Psoas muscle (tissue), 8 donors: Measurements from ENCODE around the gene ZNF444. TPM values are rescaled to one million over a fixed set of nuclear protein-coding genes. Genes with fewer than 3 reads are reported as not detected.

Source experiments
- ATAC-seq, 4 donors: fragments of 200-7000 bp; cut with Tn5 transposase; one replicate each; pipeline ENCODE4 v1.9.1; 2020; ENCODE audit warnings: moderate library complexity in 3 of 4, mild to moderate bottlenecking in 2 of 4
- DNase-seq, 2 donors: peaks; one replicate each; pipeline ENCODE4 v3.0.0-alpha.2; 2020
- H3K27ac ChIP-seq: fragments of 200-600 bp; one replicate; pipeline ENCODE4 v1.8.0; 2022
- H3K27me3 ChIP-seq, 3 donors: fragments of 200-600 bp in 1 of 3; one replicate each; pipeline versions ENCODE4 v1.6.1 to v1.8.0; 2013 to 2022; ENCODE audit warnings: low read length in 2 of 3, mild to moderate bottlenecking in 2 of 3, moderate library complexity in 1 of 3; ENCODE audit not compliant: insufficient read depth in 3 of 3
- H3K36me3 ChIP-seq, 2 donors: fragments of 200-600 bp in 1 of 2; one replicate each; pipeline versions ENCODE4 v1.6.1 to v1.8.0; 2013 to 2022; ENCODE audit warnings: low read depth in 1 of 2, mild to moderate bottlenecking in 1 of 2, moderate library complexity in 1 of 2; ENCODE audit not compliant: insufficient read depth in 1 of 2
- H3K4me1 ChIP-seq: fragments of 200-600 bp; one replicate; pipeline ENCODE4 v1.8.0; 2022
- H3K4me3 ChIP-seq: fragments of 200-600 bp; one replicate; pipeline ENCODE4 v1.8.0; 2022; ENCODE audit warnings: mild to moderate bottlenecking
- H3K9me3 ChIP-seq: fragments of 200-600 bp; one replicate; pipeline ENCODE4 v1.8.0; 2022
- CTCF ChIP-seq: fragments of 200-600 bp; IDR thresholded peaks from one replicate; pipeline ENCODE4 v1.8.0; 2022; ENCODE audit warnings: antibody characterized with exemption
- WGBS, 3 donors: extraction: QIAGEN DNeasy Blood & Tissue Kit; methylation state at CpG; one replicate each; pipeline versions ENCODE4 v1.1.6 to v1.1.7; 2013; 5-methylcytosine and 5-hydroxymethylcytosine counted together
- intact Hi-C, 2 donors: fragments of 100-400 bp; cut with DNase I; formaldehyde crosslinking; loops; one replicate each; pipeline versions ENCODE4 v1.11.0 to v1.14.2; 2022
- polyA plus RNA-seq, 3 donors: library from polyadenylated mRNA; stranded (reverse); fragments of 200-250 nt; gene quantifications; one replicate each; pipeline ENCODE4 v1.2.3, GENCODE V29; 2013
- total RNA-seq, 4 donors: library from RNA; stranded (reverse); fragmentation: NEBNext Ultra II Directional in 2 of 4; extraction: Animal tissue kit (Norgen Biotek cat#: 25700) in 2 of 4; gene quantifications; one replicate each; pipeline versions ENCODE4 v1.2.1 to v1.2.4, GENCODE V29; 2021 to 2023
- donor health status: healthy with polysubstance abuse.
- donor health status: DM: no; HTN: no; CAD: no; lungs with moderate emphysema.
- donor health status: Bipolar disorder and iron deficiency.
- donor health status: healthy.
- donor health status: DM: yes; HTN: yes; CAD: no.
- donor health status: DM: no; HTN: no; CAD: no.
- donor health status: DM: no; HTN: no; CAD: no.
- donor health status: DM: yes; HTN: yes; CAD: no.

ZNF444 gene
- total and polyA plus RNA-seq, 7 donors: 12.0 to 22.4 (median 16.4) TPM

- Histone ChIP-seq H3K9me3 (no peaks in the 10 kb centered on the region), H3K4me3 (no peak overlapping the region), H3K36me3 (no peaks in the 10 kb centered on the region), H3K27me3 (no peaks in the 10 kb centered on the region), H3K27ac (no peak overlapping the region), H3K4me1 (no peaks in the 10 kb centered on the region)
- intact Hi-C loops: no loop called here
- no peak for TF ChIP-seq CTCF
- DNase-seq (no peak), ATAC-seq (no peak)
- WGBS, 3 donors: 80 to 85% (median 82%) methylated on average over 14 of the region's 14 CpGs
Measured at GRCh38 chr19:56133858-56134653, 7.0 kb upstream of the ZNF444 start.

- no peaks in the 10 kb centered on the region for H3K36me3 ChIP-seq
- ATAC-seq (no peak), DNase-seq (no peak)
- no peaks in the 10 kb centered on the region for H3K9me3 ChIP-seq
- no peak overlapping the region for H3K4me3 ChIP-seq
- no peaks in the 10 kb centered on the region for H3K4me1 ChIP-seq
- no peak for TF ChIP-seq CTCF
- no peak overlapping the region for H3K27ac ChIP-seq
- 75 to 82% (median 82%) methylated on average over 5 of the region's 5 CpGs for WGBS, 3 donors
- no peaks in the 10 kb centered on the region for H3K27me3 ChIP-seq
- intact Hi-C loops: no loop called here
Measured at GRCh38 chr19:56134654-56134921, 6.5 kb upstream of the ZNF444 start.

- Histone ChIP-seq H3K4me1 (peaks cover 6% of the 10 kb centered on the region), H3K4me3 (no peak overlapping the region), H3K36me3 (no peaks in the 10 kb centered on the region), H3K9me3 (no peaks in the 10 kb centered on the region), H3K27ac (no peak overlapping the region), H3K27me3 (no peaks in the 10 kb centered on the region)
- ATAC-seq: no peak
- WGBS, 3 donors: 69 to 74% (median 72%) methylated on average over 10 of the region's 10 CpGs
- TF ChIP-seq CTCF: no peak
- intact Hi-C loops: no loop called here
- DNase-seq: no peak
Measured at GRCh38 chr19:56136362-56136761, 4.7 kb upstream of the ZNF444 start.

GRCh38 chr19:56137405-56137804 lies 3.7 kb upstream of the ZNF444 start:
- DNase-seq (no peak), ATAC-seq (no peak)
- Histone ChIP-seq H3K27ac (no peak overlapping the region), H3K4me3 (no peak overlapping the region), H3K27me3 (no peaks in the 10 kb centered on the region), H3K4me1 (peaks cover 13% of the 10 kb centered on the region), H3K9me3 (no peaks in the 10 kb centered on the region), H3K36me3 (no peaks in the 10 kb centered on the region)
- WGBS, 3 donors: 52 to 57% (median 53%) methylated on average over 6 of the region's 6 CpGs
- intact Hi-C loops: no loop called here
- TF ChIP-seq CTCF: no peak

- Histone ChIP-seq H3K27me3 (no peaks in the 10 kb centered on the region), H3K4me1 (peaks cover 13% of the 10 kb centered on the region), H3K36me3 (no peaks in the 10 kb centered on the region), H3K27ac (no peak overlapping the region), H3K4me3 (no peak overlapping the region), H3K9me3 (no peaks in the 10 kb centered on the region)
- no peak for DNase-seq
- TF ChIP-seq CTCF: no peak
- WGBS, 3 donors: 81 to 89% (median 87%) methylated on average over 3 of the region's 3 CpGs
- intact Hi-C loops: no loop called here
- ATAC-seq: no peak
Measured at GRCh38 chr19:56138069-56138468, 3.0 kb upstream of the ZNF444 start.
